GM18526 (cell line): ENCODE data around the gene FBXO8.

ENCODE experiments used
- POLR2A ChIP-seq: IDR thresholded peaks from 3 replicates; pipeline ENCODE4 v1.6.1; 2011; ENCODE audit not compliant: insufficient read length; ENCODE audit errors: extremely low read depth

Gene FBXO8

GRCh38 chr4:174209341-174209740 is 74.1 kb downstream of the FBXO8 start:
- TF ChIP-seq POLR2A, result no peak

DNA sequence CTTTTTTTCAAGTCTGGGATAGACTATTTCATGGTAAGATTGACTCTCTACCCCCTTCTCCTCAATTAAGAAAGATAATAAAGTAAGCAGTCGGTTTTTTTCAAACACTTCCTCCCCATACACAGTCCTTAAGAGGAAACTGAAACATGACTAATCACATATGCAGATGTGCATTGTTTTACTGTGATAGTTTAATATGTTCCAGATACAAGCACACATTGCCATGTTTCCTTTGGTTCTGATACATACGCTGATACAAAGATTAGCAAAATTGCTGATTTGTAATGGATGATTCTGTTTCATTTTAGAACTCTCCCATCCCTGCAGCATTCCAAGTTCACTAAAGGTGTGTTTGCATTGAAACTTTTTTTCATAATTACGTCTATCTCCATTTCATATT is 76.1 kb downstream of the FBXO8 start:
- TF ChIP-seq POLR2A, result no peak

DNA sequence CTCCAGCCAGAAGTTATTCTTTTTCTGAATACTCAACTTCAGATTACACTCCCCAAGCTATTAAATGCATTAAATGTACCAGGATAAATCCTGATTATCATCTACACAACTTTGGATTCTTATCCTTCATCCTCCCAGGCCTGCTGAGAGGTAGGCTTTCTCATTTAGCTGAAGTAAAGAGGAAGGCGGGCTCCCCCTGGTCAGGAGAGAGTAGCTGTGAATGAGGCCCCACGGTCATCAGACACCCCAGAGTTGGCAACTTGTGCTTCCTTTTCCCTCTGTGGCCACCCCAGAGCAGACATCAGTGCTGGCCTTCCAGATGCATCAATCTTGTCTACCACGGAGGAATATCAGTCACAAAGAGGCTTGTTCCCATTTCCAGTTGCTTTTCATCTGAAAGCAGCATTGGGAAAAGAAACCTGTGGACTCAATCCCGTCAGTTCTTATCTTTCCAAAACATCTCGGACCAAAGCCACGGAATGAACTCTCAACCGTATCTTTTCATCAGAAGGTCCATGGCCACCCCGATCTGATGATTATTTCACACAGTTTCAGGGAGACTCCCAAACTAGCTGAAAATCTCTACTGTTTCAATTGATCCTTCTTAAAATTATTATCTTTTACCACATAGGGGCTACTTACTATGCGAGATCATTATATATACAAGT is 79.2 kb downstream of the FBXO8 start:
- no peak for TF ChIP-seq POLR2A

- TF ChIP-seq POLR2A, result no peak
Measured at GRCh38 chr4:174201871-174202270, 81.6 kb downstream of the FBXO8 start.

DNA sequence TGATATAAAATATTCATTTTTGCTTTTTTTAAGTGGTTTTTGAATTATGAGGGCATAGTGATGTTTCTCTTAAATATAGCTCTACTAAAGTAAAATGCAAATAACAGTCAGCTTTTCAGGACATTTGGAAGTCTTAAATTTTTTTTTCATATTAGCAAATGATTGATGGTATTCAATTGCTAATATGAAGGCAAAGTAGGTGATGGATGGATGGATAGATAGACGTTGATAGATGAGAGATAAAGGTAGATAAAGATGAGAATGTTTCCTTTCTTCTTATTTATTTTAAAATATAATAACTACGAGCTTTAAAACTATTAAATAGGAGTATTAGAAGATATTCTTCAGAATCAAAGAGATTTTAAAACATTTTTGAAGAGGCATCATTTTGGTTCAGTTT is 83.7 kb downstream of the FBXO8 start:
- no peak for TF ChIP-seq POLR2A

- TF ChIP-seq POLR2A, result no peak
Measured at GRCh38 chr4:174198828-174199227, 84.6 kb downstream of the FBXO8 start.

GRCh38 chr4:174198396-174198795 is 85.1 kb downstream of the FBXO8 start:
- TF ChIP-seq POLR2A, result no peak

DNA sequence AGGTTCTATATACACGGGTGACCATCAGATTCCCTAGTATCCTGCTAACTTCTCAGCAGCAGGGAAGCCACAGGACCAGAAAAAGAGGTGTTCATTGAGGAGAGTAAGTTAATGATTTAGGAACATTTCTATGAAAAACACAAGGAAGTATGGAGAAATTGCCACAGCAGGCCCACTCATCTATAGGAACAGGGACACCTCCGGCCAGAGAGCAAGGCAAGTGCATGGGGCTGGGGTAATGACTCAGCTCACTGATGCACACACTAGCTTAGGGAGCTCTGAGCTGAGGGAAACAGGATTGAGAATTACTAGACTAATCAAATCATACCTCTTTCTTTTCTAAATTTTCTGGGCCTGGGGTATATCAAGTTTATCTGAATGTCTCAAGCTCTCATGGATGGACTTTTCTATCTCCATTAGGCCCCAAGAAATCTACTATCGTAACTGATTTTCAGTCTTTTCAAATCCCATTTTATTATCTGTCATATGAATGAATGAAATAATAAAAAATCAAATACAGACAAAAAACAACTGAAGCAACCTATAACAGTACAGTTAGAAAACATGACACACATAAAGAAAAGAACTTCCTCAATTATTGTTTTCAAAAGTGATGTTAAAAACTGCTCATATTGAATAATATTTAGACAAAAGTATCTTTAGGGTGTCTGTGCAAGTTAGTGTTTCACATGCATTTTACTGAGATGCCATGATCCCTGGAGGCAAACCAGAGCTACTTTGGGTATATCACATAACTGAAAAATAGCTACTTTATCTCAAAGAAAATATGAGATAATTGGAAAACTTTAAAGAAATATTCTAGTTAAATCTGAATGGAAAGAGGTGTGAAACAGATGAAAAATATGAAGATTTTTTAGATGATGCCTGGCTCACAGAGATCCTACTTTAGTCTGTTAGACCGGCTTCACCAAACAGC is 89.8 kb downstream of the FBXO8 start:
- no peak for TF ChIP-seq POLR2A

- no peak for TF ChIP-seq POLR2A
Measured at GRCh38 chr4:174192943-174193342, 90.5 kb downstream of the FBXO8 start.

- TF ChIP-seq POLR2A, result no peak
Measured at GRCh38 chr4:174190832-174191500, 92.5 kb downstream of the FBXO8 start.

DNA sequence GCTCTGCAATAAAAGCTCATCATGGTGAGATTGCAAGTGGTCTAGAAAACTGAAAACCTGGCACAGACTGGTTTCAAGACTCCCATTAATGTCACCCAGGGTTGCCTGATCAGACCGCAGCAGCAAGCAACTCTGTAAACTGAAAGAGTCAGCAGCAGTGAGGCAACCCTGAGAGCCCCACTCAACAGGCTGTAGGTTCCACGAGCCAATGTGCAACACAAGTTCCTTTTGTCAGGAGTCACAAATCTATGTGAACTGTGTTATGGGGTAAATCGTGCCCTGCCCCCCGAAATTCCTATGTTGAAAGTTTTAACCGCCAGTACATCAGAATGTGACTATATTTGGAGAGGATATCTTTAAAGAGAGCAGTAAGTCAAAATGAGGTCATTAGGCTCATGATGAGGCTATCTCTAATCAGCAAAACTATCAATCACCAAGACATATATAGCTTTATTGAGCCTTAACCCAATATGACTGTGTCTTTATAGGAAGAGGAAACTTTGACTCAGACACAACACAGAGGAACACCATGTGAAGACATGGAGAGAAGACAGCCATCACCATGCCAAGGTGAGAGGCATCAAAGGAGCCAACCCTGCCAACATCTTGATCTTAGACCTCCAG is 94.0 kb downstream of the FBXO8 start:
- no peak for TF ChIP-seq POLR2A
